ENCODE results near the gene FOXP3.

DNA sequence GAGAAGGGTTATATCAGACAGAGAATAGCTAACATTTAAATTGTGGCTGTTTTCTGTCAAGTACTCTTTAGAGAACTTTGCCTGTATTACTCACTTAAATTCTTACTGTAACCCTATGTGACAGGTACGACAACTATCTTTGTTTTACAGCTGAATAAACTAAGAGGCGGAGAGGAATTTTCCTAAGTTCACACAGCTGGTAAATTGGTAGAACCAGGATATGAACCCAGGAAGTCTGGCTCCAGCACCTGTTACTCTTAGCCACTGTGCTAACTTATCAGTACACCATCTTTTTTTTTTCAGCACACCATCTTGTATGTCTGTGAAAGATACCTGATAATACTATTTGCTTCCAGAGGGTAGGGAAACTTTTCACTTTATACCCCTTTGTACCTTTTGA is 62.5 kb downstream of the FOXP3 start:
- TF ChIP-seq EP300 (IDR thresholded peaks at IDR 0.05) (no peak), POLR2AphosphoS5 (IDR thresholded peaks at IDR 0.05) (no peak)
- TF ChIP-seq, protein P1, sequence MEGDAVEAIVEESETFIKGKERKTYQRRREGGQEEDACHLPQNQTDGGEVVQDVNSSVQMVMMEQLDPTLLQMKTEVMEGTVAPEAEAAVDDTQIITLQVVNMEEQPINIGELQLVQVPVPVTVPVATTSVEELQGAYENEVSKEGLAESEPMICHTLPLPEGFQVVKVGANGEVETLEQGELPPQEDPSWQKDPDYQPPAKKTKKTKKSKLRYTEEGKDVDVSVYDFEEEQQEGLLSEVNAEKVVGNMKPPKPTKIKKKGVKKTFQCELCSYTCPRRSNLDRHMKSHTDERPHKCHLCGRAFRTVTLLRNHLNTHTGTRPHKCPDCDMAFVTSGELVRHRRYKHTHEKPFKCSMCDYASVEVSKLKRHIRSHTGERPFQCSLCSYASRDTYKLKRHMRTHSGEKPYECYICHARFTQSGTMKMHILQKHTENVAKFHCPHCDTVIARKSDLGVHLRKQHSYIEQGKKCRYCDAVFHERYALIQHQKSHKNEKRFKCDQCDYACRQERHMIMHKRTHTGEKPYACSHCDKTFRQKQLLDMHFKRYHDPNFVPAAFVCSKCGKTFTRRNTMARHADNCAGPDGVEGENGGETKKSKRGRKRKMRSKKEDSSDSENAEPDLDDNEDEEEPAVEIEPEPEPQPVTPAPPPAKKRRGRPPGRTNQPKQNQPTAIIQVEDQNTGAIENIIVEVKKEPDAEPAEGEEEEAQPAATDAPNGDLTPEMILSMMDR (IDR thresholded peaks at IDR 0.05): no peak
